Endothelial cell of umbilical vein (primary cell): ENCODE measurements around the gene KHK.

Experiments used
- CTCF ChIP-seq, 2 donors: IDR thresholded peaks; 1 replicate in 1 of 2; 2 replicates in 1 of 2; pipeline ENCODE4 v1.5.1; 2011; ENCODE audit warnings: low read length in 2 of 2, mild to moderate bottlenecking in 2 of 2, moderate library complexity in 2 of 2, control low read depth in 1 of 2, inconsistent platforms in 1 of 2, low read depth in 1 of 2; ENCODE audit not compliant: insufficient read depth in 1 of 2; ENCODE audit errors: extremely low read depth in 1 of 2
- EZH2 ChIP-seq: IDR thresholded peaks from 2 replicates; pipeline ENCODE4 v1.6.1; 2012; ENCODE audit warnings: borderline replicate concordance, low read depth, mild to moderate bottlenecking, moderate library complexity, low read length, inconsistent platforms; ENCODE audit not compliant: severe bottlenecking
- FOS ChIP-seq: IDR thresholded peaks from 2 replicates; pipeline ENCODE4 v1.6.1; 2011; ENCODE audit warnings: mild to moderate bottlenecking, low read length, moderate library complexity, borderline replicate concordance; ENCODE audit not compliant: insufficient read depth
- GATA2 ChIP-seq: IDR thresholded peaks from 2 replicates; pipeline ENCODE4 v1.7.0; 2011; ENCODE audit warnings: low read depth, mild to moderate bottlenecking, moderate library complexity, mixed read lengths, low read length; ENCODE audit not compliant: insufficient read length, insufficient read depth
- JUN ChIP-seq: IDR thresholded peaks from 2 replicates; pipeline ENCODE4 v1.6.1; 2011; ENCODE audit warnings: borderline replicate concordance, low read depth; ENCODE audit not compliant: insufficient read length, insufficient read depth
- MAX ChIP-seq: IDR thresholded peaks from 2 replicates; pipeline ENCODE4 v1.6.1; 2011; ENCODE audit not compliant: insufficient read depth, insufficient read length
- MYC ChIP-seq: IDR thresholded peaks from one replicate; pipeline ENCODE4 v1.6.1; 2011; ENCODE audit warnings: mild to moderate bottlenecking, low read depth, low read length
- POLR2A ChIP-seq: IDR thresholded peaks from 2 replicates; pipeline ENCODE4 v1.6.1; 2012; ENCODE audit warnings: low read depth, mild to moderate bottlenecking, control low read depth, low read length
- POLR2AphosphoS5 ChIP-seq: IDR thresholded peaks from 2 replicates; pipeline ENCODE4 v1.6.1; 2012; ENCODE audit warnings: low read depth, mild to moderate bottlenecking, control low read depth, low read length, moderate library complexity; ENCODE audit not compliant: insufficient read depth

GRCh38 chr2:27097341-27097740, 10.8 kb downstream of the KHK start:
- TF ChIP-seq POLR2A (no peak), POLR2AphosphoS5 (no peak), CTCF (IDR thresholded peaks at IDR 0.05; ENCODE audit: extremely low read depth in 1 of 2, insufficient read depth in 1 of 2, low read depth in 1 of 2, low read length in 2 of 2) (no peak), MAX (no peak), JUN (no peak), MYC (no peak), EZH2 (no peak), GATA2 (no peak), FOS (no peak)
